ENCODE data around the gene MAD1L1. TPM values are rescaled to one million over a fixed set of nuclear protein-coding genes. Genes with fewer than 3 reads are reported as not detected.
A peak's percentile ranks its signal among the peaks of the same experiment; 100 is the strongest.

MAD1L1 gene
- total RNA-seq, 2 experiments from 2014 or later: 40.0 to 44.7 TPM

DNA sequence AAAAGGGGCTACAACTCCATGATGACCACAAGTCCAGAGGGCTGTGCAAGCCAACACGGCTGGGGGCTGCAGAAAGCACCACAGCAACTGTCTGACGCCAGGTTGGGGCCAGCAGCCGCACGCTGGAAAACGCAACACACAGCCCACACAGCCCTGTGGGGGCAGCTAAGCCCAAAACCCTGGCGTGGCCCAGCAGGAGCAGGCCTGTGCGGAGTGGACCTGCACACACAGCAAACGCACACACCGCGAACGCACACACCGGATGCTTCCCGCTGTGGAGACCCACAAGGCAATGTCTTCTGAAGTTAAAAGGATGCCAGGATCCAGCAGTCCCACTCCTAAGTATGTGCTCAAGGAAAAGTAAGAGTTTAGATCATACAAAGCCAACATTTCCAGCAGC is 121.2 kb downstream of the MAD1L1 start:
- TF ChIP-seq, protein P1, sequence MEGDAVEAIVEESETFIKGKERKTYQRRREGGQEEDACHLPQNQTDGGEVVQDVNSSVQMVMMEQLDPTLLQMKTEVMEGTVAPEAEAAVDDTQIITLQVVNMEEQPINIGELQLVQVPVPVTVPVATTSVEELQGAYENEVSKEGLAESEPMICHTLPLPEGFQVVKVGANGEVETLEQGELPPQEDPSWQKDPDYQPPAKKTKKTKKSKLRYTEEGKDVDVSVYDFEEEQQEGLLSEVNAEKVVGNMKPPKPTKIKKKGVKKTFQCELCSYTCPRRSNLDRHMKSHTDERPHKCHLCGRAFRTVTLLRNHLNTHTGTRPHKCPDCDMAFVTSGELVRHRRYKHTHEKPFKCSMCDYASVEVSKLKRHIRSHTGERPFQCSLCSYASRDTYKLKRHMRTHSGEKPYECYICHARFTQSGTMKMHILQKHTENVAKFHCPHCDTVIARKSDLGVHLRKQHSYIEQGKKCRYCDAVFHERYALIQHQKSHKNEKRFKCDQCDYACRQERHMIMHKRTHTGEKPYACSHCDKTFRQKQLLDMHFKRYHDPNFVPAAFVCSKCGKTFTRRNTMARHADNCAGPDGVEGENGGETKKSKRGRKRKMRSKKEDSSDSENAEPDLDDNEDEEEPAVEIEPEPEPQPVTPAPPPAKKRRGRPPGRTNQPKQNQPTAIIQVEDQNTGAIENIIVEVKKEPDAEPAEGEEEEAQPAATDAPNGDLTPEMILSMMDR (IDR thresholded peaks at IDR 0.05): no peak
- Mint-ChIP-seq H3K27ac (peak overlapping the region; percentile 70), H3K4me1 (ENCODE audit: low read depth) (peaks cover 49% of the 10 kb centered on the region), H3K4me3 (peak overlapping the region; percentile 65), H3K36me3 (ENCODE audit: low read depth) (peaks cover 7% of the 10 kb centered on the region), H3K27me3 (no peaks in the 10 kb centered on the region), H3K9me3 (no peaks in the 10 kb centered on the region)
- DNase-seq (no peak), ATAC-seq (no peak)
- ChIA-PET CTCF (interaction anchor here (1.0 to 1.3 kb wide), 2 partner anchors 8 to 12 kb away, joined by 4 to 5 read pairs; no protein-coding TSS in a partner anchor), POLR2A (interaction anchor here (1.0 kb wide), 1 partner anchor 25 kb away, joined by 3 read pairs; no protein-coding TSS in a partner anchor)
- intact Hi-C loops (cut with micrococcal nuclease): no loop called here

DNA sequence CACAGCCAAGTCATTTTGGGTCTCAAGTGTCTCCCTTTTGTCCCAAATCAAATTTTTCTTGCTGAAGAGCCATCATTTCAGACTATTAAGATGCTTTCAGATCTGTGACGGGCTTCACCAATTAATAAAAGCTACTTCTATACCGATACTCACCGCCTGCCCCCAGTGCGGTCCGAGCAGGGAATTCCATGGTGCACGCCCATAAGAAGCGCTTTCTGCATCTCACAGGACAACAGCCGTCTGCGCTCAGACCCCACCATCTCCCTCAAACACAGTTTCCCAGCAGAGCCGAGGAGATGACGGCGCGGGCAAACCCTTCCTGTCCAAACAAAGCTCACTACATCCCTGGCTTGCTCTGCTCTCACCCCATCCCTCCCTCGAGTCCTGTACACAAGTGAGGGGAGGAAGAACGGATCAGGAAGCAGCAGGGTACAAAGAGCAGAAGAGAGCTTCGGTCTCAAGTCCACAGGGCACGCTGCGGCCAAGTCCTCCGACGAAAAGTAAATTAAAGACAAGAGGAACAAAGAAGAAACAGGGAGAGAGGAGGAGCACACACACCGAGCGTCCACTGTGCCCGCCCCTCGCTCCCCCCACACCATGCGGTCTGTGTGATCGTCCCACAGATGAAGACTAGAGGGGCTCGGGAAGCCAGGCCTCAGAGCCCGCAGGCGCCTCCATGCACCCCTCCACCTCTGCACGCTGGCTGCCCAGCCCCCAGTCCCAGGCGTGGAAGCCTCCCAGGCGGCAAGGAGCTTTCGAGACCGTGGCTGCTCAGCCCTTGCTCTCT is 121.9 kb downstream of the MAD1L1 start:
- POLR2A ChIA-PET: interaction anchor here (1.0 kb wide), 1 partner anchor 26 kb away, joined by 3 read pairs; no protein-coding TSS in a partner anchor
- DNase-seq (no peak), ATAC-seq (no peak)
- peaks cover 7% of the 10 kb centered on the region for H3K36me3 Mint-ChIP-seq (ENCODE audit: low read depth)
- H3K4me1 Mint-ChIP-seq (ENCODE audit: low read depth): peaks cover 43% of the 10 kb centered on the region
- H3K27ac Mint-ChIP-seq: peak overlapping the region; percentile 70
- H3K9me3 Mint-ChIP-seq: no peaks in the 10 kb centered on the region
- H3K4me3 Mint-ChIP-seq: peak overlapping the region; percentile 65
- no peaks in the 10 kb centered on the region for H3K27me3 Mint-ChIP-seq
- intact Hi-C loops (cut with micrococcal nuclease): no loop called here
- TF ChIP-seq, protein P1 (IDR thresholded peaks at IDR 0.05): no peak
- CTCF ChIA-PET: interaction anchor here (1.0 to 1.3 kb wide), 2 partner anchors 9 to 11 kb away, joined by 4 to 5 read pairs; no protein-coding TSS in a partner anchor

DNA sequence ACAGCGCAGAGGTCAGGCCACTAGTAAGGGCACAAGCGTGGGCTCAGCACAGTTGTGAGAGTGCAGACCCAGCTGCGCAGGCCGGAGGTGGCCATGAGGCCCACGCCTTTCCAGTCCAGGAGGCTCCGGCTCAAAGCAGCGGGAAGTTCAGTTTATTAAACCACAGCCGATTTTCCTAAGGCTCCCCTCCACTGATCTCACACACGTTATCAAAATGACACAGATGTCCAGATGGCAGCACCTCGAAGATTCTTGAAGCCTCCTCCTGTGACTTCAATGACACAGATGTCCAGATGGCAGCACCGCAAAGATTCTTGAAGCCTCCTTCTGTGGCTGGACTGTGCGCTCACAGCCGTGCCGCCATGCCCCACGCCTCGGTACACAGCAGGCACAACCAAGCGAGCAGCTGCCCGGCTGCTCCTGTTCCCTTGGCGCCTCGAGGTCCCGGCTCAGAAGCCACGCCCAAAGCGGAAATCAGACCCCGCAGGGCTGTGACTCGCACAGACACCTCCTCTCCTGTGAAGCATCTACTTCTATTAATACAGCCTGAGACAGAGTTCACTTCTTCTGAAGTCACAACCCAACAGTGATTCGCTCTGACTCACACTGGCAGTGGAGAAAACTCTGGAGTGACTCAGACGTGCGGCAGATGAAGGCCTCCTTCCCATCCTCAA is 122.7 kb downstream of the MAD1L1 start:
- Mint-ChIP-seq H3K27ac (peak overlapping the region; percentile 50), H3K36me3 (ENCODE audit: low read depth) (peaks cover 7% of the 10 kb centered on the region), H3K9me3 (no peaks in the 10 kb centered on the region), H3K27me3 (no peaks in the 10 kb centered on the region), H3K4me3 (peak overlapping the region; percentile 65), H3K4me1 (ENCODE audit: low read depth) (peaks cover 46% of the 10 kb centered on the region)
- peak; percentile 94 for ATAC-seq
- intact Hi-C loops (cut with micrococcal nuclease): no loop called here
- TF ChIP-seq, protein P1 (IDR thresholded peaks at IDR 0.05): no peak
- ChIA-PET CTCF (interaction anchor here (1.3 kb wide), 1 partner anchor 10 kb away, joined by 5 read pairs; no protein-coding TSS in a partner anchor), POLR2A (interaction anchor here (1.0 kb wide), 1 partner anchor 26 kb away, joined by 3 read pairs; no protein-coding TSS in a partner anchor)
- peak; percentile 87 for DNase-seq

DNA sequence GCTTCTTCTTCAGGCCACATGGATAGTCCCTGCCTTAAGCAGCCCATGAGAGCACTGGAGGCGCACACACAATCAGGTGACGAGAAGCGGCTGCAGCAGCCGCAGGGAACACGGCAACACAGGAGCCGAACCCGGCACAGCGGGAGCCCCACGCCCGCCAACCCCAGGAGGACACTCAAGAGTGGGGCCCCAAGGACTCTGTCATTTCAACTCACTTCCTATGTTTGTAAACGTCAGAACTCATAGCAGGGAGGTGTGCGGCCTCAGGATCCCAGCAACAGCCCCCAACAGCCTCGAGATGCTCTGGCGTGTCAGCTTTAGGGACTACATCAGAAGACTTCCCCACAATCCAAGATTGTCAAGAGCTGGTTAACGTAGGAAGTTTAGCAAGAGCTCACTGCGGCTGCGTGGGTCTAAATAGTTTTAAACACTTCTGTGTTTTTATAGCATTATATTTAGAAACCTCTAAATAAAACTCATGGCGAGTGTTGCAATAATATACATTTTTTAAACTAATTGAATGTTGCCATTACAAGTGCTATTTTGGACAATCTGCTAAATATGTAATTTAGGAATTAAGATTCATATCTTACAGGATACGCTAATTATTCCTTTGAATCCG is 123.4 kb downstream of the MAD1L1 start:
- ATAC-seq (no peak), DNase-seq (no peak)
- no peaks in the 10 kb centered on the region for H3K27me3 Mint-ChIP-seq
- ChIA-PET CTCF (no interaction called here), POLR2A (no interaction called here)
- peaks cover 7% of the 10 kb centered on the region for H3K36me3 Mint-ChIP-seq (ENCODE audit: low read depth)
- peaks cover 50% of the 10 kb centered on the region for H3K4me1 Mint-ChIP-seq (ENCODE audit: low read depth)
- H3K4me3 Mint-ChIP-seq: no peak overlapping the region
- no peak overlapping the region for H3K27ac Mint-ChIP-seq
- TF ChIP-seq, protein P1 (IDR thresholded peaks at IDR 0.05): no peak
- no peaks in the 10 kb centered on the region for H3K9me3 Mint-ChIP-seq
- intact Hi-C loops (cut with micrococcal nuclease): no loop called here

Measured in activated CD8-positive, alpha-beta T cell treated with anti-CD3 and anti-CD28 coated beads for 36 hours (primary cell).